ENCODE data around the gene BDKRB2. TPM values are rescaled to one million over a fixed set of nuclear protein-coding genes. Genes with fewer than 3 reads are reported as not detected.
A peak's percentile ranks its signal among the peaks of the same experiment; 100 is the strongest.

Gene BDKRB2
- total RNA-seq, 1 experiment from 2014 or later: 0.15 TPM

DNA sequence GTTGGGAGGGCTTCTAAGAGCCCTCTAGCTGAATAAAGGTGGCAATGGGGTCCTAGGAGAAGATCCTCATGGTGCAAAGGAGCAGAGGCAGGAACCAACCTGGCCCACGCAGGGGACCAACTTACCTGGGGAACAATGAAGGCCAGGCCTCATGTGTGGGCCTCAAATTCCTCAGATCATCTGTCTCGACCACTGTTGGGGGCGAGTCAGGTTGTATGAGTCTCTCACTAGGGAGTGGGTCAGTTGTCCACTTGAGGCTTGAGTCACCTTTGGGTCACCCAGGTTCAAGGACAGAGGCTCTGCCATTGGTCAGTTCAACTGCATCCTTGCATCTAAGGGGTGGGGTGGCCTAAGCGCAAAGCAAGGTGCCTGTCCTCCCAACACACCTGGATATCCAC lies 43.7 kb upstream of the BDKRB2 start:
- no peak overlapping the region for H4K5ac ChIP-seq (ENCODE audit: insufficient read length, low read depth, low read length)
- H3K9ac ChIP-seq (ENCODE audit: extremely low read depth, insufficient read length, low read length): no peak overlapping the region
- H2AK5ac ChIP-seq (ENCODE audit: insufficient read length, low read length): no peak overlapping the region
- no peaks in the 10 kb centered on the region for H3K79me1 ChIP-seq (ENCODE audit: insufficient read depth, low read depth, low read length, poor library complexity, severe bottlenecking)
- no peak overlapping the region for H4K8ac ChIP-seq (replicated peaks; ENCODE audit: insufficient read length, low read depth, low read length)
- H2BK20ac ChIP-seq (ENCODE audit: low read depth, low read length, poor library complexity, severe bottlenecking): no peak overlapping the region
- H3K23ac ChIP-seq (ENCODE audit: insufficient read length, low read depth, low read length): no peak overlapping the region
- peak; percentile 14 for DNase-seq
- no peak overlapping the region for H3K4me2 ChIP-seq (ENCODE audit: insufficient read depth, insufficient read length, low read length)
- TF ChIP-seq CTCF (conservative IDR thresholded peaks at IDR 0.05): no peak
- no peaks in the 10 kb centered on the region for H3K4me1 ChIP-seq (ENCODE audit: insufficient read depth, low read length)
- H3K18ac ChIP-seq (ENCODE audit: insufficient read length, low read depth, low read length): no peak overlapping the region
- no CpG with 5 or more reads among the region's 4 CpGs for whole genome bisulfite sequencing (ENCODE audit: extremely low coverage, insufficient read length, low lambda C conversion rate)
- H2BK5ac ChIP-seq (ENCODE audit: insufficient read length, low read length): no peak overlapping the region
- no peak overlapping the region for H2BK12ac ChIP-seq (ENCODE audit: insufficient read length, low read depth, low read length)
- no peaks in the 10 kb centered on the region for H3K23me2 ChIP-seq (ENCODE audit: insufficient read length, low read depth, low read length, poor library complexity, severe bottlenecking)
- Mint-ChIP-seq H3K27ac (no peak overlapping the region), H3K4me1 (peaks cover 0 to 3% of the 10 kb centered on the region in 2 experiments; a peak in 1 of 4 replicates), H3K4me3 (no peak overlapping the region), H3K9me3 (no peaks in the 10 kb centered on the region), H3K36me3 (ENCODE audit: insufficient read depth in 1 of 3, low read depth in 3 of 3) (no peaks in the 10 kb centered on the region), H3K27me3 (ENCODE audit: low read depth) (peaks cover 4% of the 10 kb centered on the region)
- H4K91ac ChIP-seq (ENCODE audit: insufficient read length, low read depth, low read length): no peak overlapping the region
- no peak overlapping the region for H3K14ac ChIP-seq (ENCODE audit: insufficient read depth, low read length)
- H3K4ac ChIP-seq (ENCODE audit: low read depth, low read length): no peak overlapping the region
- no peaks in the 10 kb centered on the region for H3K79me2 ChIP-seq (ENCODE audit: insufficient read depth, low read length)
- H3K56ac ChIP-seq (ENCODE audit: insufficient read length, low read depth, low read length): no peak overlapping the region
- H3K9me3 ChIP-seq (ENCODE audit: control insufficient read depth, low read depth, low read length): no peaks in the 10 kb centered on the region
- H3K27me3 ChIP-seq (ENCODE audit: insufficient read depth, low read length): no peaks in the 10 kb centered on the region; the same call in 1 of the 2 replicates
- no peak overlapping the region for H2BK120ac ChIP-seq (ENCODE audit: low read depth, low read length, poor library complexity, severe bottlenecking)
- no peak overlapping the region for H3T11ph ChIP-seq (ENCODE audit: low read length)
- H2BK15ac ChIP-seq (ENCODE audit: low read depth, low read length): no peak overlapping the region
- H3K27ac ChIP-seq (ENCODE audit: insufficient read length, low read depth, low read length): no peak overlapping the region
- no peak overlapping the region for H2AFZ ChIP-seq (ENCODE audit: low read length)
- no peaks in the 10 kb centered on the region for H4K20me1 ChIP-seq (ENCODE audit: control insufficient read depth, insufficient read depth, insufficient read length)
